HG03439 (cell line): ENCODE measurements around the gene CDH23.

Experiments used
- ATAC-seq: cut with Tn5 transposase; IDR thresholded peaks from one replicate; pipeline ENCODE4 v1.9.1; 2021; ENCODE audit warnings: mild to moderate bottlenecking, moderate library complexity; ENCODE audit not compliant: unreplicated experiment

The CDH23 gene

DNA sequence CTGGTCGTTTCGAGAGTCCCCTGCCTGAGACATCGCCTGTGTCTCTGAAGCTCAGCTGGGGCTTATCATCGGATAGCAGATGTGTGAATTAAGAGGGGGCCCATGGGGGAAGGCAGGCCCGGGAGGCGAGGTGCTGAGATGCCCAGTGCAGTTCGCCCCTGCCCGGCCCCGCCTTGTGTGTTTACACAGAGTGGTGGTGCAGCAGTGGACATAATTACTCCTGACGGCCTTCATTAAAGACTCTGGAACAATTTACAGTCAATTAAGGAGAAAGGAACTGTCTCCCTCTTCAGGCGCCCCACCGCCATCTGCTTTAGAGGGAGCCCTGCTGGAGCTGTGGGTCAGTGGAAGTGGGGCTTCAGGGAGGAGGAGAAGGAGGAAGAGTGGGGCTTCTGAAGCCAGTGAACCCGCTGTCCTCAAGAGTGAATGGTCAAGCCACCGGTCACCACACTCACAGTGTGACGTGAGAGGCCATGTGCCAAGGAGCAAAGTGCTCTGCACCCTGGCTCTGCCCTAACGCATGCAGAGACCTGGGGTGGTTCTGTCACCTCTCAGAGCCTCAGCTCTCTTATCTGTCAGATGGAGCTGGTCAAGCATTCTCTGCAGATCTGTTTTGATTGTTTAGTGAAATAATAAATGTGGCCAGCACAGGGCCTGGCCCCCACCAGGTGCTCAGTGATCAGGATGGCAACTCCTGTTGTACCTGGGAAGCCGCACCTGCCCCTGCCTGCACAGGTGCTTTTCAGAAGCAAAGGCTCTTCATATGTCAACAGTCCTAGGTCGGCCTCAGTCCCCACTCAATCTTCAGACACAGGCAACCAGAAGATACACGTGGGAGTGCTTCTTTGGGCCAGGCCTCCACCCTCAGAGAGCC lies 65.6 kb downstream of the CDH23 start:
- ATAC-seq: no peak

DNA sequence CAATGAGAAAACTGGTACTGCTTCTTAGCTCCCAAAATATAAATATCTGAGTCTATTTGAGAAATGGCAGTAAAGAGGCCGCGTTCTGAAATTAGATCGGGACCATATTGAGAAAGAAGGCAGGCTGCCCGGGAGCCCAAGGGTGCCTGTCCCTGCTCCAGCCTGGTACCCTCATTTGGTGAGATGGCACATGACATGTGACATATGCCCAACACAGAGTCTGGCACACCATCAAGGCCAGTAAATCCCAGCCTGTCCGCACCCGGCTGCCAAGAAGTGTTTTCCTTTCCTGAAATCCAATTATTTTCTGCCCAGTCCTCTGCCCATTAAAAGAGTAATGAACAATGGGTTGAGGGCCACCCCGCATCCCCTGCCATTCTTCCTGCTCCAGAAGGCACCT lies 66.4 kb downstream of the CDH23 start:
- ATAC-seq: no peak

DNA sequence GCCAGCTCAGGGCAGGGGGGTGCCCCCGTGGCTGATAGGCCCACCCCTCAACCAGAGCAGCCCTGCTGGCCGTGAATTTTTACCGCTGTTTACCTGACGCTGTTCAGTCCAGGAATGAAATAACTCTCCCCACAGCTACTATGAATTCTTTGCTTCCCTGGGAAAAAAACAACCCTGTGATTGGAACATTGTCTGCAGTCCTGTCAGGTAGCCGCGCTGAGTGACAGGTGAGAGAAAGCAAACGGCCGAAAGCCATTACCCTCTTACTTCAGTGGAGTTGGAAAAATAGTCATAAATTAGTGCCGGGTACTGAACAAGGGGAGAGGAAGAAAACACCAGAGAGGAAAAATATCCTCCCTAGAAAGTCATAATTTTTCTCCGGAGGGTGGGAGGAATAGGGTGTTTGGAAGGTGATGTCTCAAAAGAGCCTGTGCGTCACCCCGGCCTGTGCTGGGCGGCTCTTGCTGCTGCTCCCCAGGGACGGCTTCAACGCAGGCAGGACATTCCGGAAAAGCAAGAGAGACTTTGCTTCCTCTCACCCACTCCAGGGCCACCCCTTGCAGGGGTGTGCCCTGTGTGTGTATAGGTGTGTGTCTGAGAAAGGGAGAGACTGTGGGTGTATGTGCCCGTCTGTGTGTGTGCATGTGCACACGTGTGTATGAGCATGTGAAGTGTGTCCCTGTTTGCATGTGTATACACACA lies 69.0 kb downstream of the CDH23 start:
- no peak for ATAC-seq

DNA sequence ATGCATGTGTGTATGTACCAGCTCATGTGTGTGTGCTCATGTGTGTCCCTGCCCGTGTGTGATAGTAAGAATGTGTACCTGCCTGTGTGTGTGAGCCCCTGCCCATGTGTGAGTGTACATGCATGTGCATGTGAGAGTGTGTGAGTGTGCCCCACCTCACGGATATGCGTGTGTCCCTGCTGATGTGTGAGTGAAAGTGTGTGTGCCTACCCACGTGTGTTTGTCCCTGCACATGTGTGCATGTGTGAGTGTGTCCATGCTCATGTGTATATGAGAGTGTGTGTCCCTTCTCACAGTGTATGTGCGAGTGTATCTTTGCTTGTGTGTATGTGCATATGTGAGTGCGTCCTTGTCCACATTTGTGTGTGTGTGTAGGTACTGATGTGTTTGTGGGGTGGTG lies 69.6 kb downstream of the CDH23 start:
- no peak for ATAC-seq

DNA sequence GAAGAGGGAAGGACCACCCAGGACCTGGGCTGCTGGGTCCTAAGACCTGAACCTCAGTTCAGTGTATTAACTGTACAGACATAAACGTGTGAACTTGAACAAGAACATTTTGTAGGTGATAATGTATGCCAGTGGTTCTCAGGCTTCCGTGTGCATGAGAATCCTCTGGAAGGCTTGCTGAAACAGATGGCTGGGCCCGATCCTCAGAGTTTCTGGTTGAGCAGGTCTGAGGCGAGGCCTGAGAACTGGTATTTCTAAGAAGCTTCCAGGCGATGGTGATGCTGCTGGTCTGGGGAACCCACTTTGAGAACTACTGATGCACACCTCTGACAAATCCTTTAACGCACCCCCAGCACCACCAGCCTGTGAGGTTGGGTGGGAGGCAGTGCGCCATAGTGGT lies 70.4 kb downstream of the CDH23 start:
- no peak for ATAC-seq

DNA sequence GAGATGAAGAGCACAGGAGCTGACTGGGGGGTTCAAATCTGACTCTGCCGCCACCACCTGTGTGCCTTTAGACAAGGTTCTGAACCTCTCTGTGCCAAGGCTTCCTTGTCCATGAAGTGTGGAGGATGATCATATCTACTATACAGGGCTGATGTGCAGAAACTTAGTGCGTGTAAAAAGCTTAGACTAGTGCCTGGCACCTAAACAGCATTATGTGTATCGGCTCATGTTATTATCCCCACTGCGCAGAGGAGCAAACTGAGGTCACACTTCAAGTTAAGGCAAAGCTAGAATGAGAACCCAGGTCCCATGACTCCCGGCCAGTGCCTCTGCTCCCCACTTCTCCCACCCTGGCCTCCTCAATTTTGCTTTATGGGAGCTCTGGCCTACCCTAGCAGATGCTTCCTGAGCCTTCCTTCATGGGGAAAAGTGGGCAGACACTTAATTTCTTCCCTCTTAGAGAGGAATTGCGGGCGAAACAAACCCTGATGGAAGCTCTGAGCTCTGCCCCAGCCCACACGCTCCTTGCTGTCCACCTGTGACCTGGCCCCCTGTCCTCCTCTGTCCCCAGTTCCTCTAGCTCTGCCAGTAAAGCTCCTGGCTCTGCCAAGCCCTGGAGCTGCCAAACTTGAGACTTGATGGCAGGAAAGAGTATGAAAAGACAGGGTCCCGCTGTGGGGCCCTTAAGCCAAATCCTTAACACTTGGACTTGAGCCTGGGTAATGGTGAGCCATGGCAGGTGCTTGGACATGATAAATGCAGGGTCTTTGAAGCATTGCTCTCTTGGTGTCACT lies 71.0 kb downstream of the CDH23 start:
- no peak for ATAC-seq

DNA sequence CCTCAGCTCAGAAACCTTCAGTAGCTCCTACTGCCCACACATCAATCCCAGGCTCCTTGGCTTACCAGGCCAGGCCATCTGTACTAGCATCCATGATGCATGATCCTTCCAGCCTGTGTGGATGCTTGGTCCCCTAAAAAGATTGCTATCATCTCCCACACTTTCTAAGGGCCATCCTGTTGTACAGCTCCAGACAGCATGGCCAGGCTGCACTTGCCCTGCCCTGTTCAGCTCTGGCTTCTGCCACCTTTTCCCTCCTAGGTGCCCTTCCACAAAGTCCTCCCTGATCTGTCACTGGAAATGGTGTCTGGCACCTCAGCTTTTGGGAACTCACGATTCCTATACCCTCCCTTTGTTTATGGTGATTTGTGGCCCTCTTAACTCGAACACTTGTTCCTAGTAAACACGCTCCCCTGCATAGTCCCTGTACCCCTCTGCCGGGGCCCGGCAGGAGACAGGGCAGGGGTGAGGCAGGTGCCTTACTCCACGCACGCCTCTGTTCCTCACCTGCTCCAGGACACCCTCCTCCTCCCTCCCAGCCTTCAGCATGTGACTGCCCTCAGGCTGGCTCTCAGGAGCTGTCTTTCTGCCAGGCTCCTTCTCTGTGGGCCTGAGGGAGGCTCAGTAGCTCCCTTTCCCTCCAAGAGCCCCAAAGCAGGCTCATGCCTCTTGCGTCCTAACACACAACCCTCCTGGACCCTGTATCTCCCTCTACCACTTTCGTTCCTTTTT lies 71.8 kb downstream of the CDH23 start:
- ATAC-seq: no peak

DNA sequence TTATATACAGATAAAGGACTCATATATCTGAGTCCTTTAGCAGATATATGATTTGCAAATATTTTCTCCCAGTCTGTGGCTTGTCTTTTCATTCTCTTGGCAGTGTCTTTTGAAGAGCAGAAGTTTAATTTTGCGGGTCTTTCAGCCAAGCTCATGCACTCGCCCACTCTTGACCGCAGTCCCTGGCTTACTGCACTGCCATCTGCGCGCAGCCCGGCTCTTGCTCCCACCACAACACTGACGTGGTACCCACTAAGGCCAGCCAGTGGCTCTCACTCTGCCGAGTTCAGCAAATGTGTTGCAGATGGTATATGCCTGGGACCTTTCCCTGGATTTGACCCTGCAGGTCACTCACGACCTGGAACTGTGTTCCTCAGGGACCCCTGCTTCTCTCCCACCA lies 74.3 kb downstream of the CDH23 start:
- ATAC-seq: no peak

DNA sequence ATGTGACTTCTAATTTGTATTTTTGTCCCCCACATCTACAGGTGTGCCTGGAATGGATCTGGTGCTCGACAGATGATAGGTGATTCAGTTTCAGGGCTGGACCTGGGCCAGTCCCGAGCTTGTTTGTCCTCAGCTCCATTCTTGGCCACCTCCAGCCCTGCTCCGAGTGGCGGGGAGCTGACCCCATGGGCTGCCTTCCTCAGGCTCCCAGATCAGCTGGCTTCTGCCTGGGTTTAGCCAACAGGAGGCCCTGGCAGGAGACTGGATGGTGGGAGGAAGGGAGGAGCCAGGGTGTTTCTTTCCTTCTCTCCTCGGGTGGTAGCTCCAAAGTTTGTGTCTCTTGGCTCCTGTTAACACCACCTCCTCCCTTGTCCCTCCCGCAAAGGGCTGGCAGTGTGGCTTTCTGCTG lies 75.2 kb downstream of the CDH23 start:
- no peak for ATAC-seq

DNA sequence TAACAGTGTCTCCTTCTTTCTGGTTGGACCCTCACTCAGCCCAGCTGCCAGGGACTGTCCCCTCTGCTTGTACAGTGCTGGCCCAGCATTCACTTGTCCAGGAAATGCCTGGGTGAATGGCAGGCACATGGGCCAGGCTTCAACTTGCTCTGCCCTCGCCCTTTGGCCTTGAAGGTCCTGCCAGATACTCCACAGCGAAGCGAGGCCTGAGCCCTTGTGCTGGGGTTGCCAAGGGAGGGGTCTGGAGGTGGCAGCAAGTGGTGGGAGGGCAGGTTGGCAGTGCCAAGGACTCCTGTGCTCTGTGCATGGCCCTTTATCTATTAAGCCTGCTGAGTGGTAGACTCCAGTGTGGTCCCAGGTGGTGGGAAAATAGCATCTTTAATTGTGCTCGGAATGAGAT lies 75.7 kb downstream of the CDH23 start:
- ATAC-seq: no peak

DNA sequence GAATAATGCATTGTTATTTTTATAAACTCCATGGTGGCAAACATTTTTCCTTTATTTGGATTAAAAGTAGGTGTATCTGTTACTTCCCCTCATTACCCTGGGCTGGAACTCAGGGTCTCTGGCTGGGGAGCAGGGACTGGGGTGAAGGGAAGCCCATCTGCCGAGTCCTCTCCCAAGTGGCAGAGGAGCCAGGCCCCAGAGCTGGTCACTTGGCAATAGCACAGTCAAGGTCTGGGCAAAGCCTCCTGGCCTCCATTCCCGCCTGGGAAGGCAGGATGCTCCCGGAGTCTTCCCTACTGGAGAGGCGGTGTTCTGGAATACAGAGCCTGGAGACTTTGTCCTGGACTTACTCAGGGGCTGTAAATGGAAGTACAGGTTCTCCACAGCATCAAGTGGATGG lies 76.2 kb downstream of the CDH23 start:
- no peak for ATAC-seq

DNA sequence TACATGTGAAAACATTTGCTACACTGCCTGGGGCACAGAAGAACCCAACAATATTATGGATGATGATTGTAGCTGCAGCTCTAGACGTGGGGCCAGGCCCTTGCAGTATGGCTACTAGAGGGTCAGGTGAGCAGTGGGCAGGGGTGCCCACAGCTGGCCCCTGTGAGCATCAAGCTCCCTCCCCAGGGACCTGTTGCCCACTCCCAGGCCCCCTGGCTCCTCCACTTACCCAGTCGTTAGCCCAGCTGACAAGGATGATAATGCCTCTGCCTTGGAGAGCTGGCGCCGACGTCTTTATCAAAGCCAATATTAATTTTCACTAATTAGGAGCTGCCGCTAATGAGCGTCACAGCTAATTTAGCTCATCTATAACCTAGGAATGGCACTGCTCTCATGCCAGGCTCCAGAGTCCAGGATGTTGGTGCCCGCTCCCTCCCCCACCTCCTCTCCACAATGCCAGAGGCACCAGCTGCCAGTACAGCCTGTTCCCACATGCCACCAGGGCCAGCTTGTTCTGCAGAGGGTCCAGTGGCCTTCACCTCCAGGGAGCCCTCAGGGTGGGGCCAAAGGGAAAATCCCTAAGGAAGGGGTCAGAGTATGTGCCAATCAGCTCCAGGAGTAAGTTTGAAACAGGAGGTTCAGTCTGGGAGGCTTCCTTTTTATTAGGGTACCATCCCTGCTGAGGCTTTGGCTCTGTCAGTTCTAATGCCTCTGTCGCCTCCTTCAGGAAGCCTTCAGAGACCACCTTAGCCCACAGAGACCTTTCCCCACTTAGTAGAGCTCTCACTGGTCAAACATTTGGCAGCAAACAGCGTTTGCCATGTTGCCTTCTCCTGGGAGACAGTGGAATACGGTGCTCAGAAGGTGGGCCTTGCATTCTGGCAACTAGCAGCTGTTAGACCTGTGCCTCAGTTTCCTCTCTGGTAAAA lies 77.2 kb downstream of the CDH23 start:
- ATAC-seq: no peak

DNA sequence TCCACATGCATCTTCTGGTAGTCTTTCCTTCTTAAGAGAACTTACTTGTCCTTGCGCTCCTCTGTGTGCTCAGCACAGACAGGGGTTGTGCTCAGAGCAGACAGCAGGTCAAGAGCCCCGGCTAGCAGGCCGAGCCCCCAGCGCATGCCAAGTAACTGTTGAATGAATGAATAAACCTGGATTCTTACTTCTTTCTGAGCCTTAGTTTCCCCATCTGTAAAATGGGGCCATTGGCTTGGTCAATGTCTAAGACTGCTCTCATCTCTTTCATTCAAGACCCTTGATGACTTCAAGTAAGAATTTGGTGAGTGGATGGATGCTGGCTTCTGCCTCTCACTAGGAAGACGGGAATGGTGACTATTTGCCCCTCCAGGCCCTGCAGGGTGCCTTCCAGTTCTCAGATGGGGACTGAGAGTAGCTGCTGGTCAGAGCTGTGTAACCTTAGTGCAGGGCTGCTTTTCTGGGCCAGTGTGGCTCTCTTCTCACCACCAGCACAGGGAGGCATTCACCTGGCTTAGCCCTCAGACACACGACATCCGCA lies 78.1 kb downstream of the CDH23 start:
- no peak for ATAC-seq

DNA sequence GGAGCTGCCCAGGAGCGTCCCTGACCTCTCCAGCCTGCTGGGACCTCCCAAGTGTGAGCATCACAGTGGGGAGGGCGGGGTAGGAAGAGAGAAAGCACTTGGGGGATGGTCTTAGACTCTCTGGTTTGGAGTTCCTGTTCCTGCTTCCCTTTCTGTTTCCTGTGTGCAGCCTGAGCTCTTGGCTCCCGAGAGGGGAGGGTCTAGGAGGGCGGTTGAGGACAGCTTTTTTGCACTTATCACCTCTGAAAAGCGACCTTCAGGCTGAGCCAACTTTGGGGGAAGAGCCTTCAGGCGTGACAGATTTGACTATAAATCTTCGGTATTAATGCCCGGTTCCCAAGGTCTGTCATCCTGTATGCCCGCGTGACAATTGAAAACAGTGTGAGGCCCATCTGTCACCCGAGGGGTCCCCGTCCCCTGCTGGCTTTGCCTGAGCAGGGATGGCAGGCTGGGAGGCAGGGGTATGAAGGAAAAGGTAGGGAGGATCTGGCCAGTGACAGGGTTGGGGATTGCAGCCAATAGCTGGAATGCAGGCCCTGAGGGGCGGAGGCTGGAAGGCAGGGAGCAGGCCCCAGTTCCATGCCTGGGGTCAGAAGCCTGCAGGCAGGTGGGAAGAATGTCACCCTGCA lies 78.6 kb downstream of the CDH23 start:
- no peak for ATAC-seq

DNA sequence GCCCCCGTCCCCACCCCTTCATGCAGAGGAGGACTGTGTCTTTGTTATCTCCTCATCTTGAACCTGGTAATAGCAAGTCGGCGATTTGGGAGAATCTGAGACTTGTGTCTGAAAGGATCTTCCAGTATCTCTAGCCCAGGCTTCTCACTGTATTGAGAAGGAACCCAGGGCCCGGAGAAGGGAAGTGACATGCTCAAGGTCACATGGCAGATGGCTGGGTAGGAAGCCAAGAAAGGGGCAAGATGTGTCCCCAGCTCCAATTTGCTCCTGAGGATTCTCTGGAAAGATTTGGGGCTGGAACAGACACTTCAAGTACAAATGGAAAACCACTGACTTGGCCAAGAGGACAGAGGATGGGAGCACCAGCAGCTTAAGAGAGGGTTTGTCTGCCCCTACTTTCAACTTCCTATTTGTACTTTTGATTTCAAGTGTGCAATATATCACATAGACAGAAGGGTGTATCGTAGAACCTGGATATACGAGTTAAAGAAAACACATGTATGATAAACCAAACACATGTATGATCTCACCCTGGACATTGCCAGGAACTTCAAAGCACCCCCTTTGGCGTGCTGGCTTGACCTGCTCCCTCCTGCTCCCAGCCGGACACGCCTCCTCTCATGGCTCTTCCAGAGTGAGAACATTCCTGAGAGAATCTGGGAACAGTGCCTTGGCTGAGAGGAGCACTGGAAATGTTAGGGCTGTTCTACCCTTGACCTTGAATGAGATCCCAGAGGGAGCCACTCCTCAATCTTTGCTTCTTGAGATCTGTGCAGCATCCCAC lies 79.7 kb downstream of the CDH23 start:
- no peak for ATAC-seq

DNA sequence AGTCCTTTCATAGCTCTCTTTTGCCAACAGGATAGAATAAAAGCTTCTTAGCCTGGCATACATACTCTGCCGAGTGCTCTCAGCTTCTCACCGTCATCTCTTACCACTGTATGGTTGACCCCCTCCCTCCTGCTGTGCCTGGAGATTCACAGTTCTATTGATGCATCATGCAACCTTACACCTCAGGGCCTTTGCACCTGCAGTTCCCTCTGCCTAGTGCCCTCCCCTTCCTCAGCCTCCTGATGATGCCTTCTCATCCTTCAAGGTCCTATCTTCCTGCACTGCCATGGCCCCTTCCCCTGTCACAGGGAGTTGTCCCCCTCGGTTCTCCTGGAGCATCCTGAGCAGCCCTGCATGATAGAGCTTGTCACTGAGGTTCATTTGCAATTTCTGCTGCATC lies 81.5 kb downstream of the CDH23 start:
- ATAC-seq: no peak

DNA sequence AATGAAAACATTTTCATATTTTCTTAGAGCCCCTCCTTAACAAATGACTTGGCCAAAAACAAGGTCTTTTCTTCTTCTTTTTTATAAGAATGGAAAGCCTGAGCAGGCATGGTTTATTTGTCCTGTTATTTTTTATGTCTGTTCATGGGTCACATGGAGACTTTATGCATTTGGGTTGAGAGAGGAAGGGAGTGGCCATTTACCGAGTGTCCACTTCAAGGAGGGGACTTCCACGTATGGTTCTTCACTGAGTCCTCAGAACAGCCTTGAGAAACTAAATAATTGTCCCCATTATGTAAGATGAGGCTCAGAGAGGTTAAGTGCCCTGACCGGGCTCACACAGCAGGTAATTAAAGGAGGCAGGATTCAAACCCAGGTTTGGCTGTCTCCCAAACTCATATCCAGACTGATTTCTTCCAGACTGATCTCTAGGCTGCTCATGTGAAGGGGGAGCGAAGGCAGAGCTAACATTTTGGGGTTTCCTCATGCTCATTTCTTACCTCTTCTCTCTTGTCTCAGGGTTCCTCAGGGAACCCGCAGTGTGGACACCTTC lies 82.2 kb downstream of the CDH23 start:
- ATAC-seq: no peak

DNA sequence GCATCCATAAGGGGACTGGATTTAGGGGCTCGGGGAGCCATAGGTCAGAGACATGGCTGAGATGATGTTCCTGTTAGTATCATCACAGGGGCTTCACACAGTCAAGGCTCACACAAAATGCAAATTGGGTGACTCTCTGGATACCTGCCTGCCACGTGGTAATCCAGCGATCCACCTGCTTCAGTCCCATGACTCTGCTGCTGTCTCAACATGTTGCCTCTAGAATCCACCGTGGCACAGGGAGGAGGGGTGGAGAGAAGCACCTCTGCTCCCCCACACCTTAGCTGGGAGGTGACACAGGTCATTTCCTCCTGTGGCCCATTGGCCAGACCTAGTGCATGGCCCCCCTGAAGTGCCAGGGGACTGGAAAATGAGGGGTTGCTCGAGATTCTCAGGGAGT lies 83.1 kb downstream of the CDH23 start:
- no peak for ATAC-seq
